Mammary epithelial cell (primary cell): Measurements from ENCODE around the gene RNU1-3.
"Not testable (repeated sequence)": the region's sequence is repeated elsewhere in the genome, so short reads cannot be mapped to it uniquely, and the experiment has no call there.

Source experiments
- EZH2 ChIP-seq: IDR thresholded peaks from 2 replicates; pipeline ENCODE4 v1.6.1; 2012; ENCODE audit warnings: low read length, inconsistent platforms, borderline replicate concordance
- TF ChIP-seq, protein P1 (sequence below), 2 donors: IDR thresholded peaks in 1 of 2; conservative IDR thresholded peaks in 1 of 2; 2 replicates each; pipeline ENCODE4 v1.5.1; 2011 to 2012; ENCODE audit warnings: inconsistent platforms in 2 of 2, low read length in 2 of 2, mild to moderate bottlenecking in 2 of 2, control low read depth in 1 of 2, low read depth in 1 of 2; ENCODE audit not compliant: insufficient read depth in 1 of 2; ENCODE audit errors: extremely low read depth in 1 of 2

DNA sequence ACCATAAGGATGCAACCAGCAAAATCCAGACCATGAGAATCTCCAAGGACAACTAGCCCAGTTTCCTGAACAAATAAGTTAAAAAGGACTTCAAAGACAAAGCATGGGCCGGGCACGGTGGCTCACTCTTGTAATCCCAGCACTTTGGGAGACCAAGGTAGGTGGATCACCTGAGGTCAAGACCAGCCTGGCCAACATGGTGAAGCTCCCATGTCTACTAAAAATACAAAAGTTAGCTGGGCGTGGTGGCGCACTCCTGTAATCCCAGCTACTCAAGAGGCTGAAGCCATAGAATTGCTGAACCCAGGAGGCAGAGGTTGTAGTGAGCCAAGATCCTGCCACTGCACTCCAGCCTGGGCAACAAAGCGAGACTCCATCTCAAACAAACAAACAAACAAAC is 30.8 kb downstream of the RNU1-3 start:
- TF ChIP-seq, protein P1, sequence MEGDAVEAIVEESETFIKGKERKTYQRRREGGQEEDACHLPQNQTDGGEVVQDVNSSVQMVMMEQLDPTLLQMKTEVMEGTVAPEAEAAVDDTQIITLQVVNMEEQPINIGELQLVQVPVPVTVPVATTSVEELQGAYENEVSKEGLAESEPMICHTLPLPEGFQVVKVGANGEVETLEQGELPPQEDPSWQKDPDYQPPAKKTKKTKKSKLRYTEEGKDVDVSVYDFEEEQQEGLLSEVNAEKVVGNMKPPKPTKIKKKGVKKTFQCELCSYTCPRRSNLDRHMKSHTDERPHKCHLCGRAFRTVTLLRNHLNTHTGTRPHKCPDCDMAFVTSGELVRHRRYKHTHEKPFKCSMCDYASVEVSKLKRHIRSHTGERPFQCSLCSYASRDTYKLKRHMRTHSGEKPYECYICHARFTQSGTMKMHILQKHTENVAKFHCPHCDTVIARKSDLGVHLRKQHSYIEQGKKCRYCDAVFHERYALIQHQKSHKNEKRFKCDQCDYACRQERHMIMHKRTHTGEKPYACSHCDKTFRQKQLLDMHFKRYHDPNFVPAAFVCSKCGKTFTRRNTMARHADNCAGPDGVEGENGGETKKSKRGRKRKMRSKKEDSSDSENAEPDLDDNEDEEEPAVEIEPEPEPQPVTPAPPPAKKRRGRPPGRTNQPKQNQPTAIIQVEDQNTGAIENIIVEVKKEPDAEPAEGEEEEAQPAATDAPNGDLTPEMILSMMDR (conservative IDR thresholded peaks at IDR 0.05 in 1 of 2, IDR thresholded peaks at IDR 0.05 in 1 of 2; ENCODE audit: extremely low read depth in 1 of 2, insufficient read depth in 1 of 2, low read depth in 1 of 2, low read length in 2 of 2), result not testable (repeated sequence)
- not testable (repeated sequence) for TF ChIP-seq EZH2
